ENCODE data around the gene MPZL2. TPM values are rescaled to one million over a fixed set of nuclear protein-coding genes. Genes with fewer than 3 reads are reported as not detected.

Gene MPZL2
- total RNA-seq, 1 donor from 2014 or later: 226 TPM

GRCh38 chr11:118240999-118241763 is 22.9 kb downstream of the MPZL2 start:
- peak; percentile 53 for DNase-seq (ENCODE audit: low spot score)

DNA sequence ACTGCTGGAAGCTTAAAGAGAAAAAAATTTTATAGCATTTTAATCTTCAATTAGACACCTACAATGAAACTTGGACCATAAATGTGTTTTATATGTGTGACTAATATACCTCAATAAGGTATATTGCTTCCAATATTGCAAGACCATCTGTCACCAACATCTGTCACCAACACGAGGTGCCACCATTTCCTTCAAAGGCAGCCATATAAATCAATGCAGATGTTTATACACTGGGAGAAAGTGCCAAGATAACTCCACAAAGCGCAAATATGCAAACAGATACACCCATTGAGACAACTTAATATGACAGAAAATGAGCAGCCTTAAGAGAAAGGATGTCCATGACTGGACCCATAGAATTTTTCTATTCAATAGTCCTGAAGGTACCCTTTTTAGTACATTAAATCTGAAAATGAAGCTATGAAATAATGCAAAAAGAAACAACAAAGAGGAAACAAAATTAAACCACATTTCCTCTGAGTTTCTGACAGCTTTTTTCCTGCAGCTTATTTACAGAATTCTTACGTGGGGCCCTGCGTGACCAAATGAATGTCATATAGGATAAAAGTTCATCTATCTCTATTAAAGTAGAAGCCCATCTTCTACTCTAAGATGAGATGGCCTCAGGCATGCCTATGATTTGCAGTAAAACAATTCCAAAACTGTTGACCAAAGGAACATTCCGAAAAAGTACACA is 24.4 kb downstream of the MPZL2 start:
- DNase-seq (ENCODE audit: low spot score): no peak

DNA sequence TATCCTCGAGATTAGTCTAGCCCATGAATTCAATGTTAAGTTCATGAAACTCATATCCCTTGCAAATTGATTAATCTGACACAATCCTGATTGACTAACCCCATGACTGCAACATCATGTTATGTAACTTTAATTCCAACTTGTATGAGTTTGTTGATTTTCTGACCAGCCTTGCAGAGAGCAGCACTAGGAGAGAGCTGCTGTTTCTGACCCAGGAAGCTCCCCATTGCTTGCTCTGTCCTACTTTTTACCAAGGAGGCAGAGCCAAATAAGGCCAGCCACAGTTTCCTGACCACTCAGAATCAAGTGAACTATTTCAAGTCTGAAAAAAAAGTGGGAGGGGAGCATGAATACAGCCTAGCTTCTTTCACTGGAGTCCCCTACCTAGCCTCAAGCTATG is 25.2 kb downstream of the MPZL2 start:
- no peak for DNase-seq (ENCODE audit: low spot score)

DNA sequence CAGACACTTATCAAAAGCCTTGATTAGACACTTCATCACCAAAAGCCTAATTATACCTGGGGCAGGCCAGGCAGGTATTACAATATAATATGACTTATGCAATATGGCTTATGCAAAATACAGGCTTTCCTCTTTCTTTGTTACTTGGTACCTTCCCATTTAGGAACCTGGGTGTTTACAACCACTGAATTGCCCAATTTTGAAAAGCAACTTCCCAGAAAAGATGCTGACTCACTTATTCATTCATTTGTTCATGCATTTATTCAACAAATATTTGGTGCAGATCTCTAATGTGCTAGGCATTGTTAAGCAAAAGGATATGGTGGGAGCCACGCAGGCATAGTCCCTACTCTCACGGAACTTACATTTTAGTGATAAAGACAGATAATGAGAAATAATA is 25.7 kb downstream of the MPZL2 start:
- no peak for DNase-seq (ENCODE audit: low spot score)

DNA sequence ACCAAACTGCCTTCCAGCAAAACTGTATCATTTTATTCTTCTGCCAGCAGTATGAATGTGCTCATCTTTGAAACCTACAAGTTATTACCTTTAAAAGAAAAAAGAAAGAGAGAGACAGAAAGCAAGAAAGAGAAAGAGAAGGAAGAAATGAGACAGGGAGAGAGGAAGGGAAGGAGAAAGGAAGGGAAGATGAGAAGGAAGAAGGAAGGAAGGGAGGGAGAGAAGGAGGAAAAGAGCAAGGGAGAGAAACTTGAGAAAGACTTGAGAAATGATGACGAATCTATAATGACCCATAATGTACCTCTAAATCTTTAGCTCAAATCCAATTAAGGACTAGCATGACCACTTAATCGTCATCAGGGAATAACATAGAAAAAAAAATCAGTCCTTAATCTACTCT is 27.9 kb downstream of the MPZL2 start:
- DNase-seq (ENCODE audit: low spot score): no peak

- no peak for DNase-seq (ENCODE audit: low spot score)
Observed at GRCh38 chr11:118234833-118235232, 29.3 kb downstream of the MPZL2 start.

- no peak for DNase-seq (ENCODE audit: low spot score)
Observed at GRCh38 chr11:118233850-118234249, 30.2 kb downstream of the MPZL2 start.

DNA sequence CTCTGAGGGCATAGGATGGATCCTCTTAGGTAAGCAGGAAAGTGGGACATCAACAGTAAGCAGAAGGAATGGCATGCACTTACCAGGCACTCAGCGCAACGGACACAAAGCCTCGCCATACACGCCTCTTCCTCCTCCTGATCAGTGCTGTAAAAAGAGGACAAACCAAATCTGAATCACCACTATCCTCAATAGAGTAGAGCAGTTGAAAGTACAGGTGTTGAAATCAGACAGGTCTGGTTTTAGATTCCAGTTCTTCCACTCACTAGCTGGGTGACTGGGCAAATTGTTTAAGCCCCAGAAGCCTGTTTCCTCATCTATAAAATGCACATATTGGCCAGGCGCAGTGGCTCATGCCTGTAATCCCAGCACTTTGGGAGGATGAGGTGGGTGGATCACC is 30.7 kb downstream of the MPZL2 start:
- DNase-seq (ENCODE audit: low spot score): no peak

DNA sequence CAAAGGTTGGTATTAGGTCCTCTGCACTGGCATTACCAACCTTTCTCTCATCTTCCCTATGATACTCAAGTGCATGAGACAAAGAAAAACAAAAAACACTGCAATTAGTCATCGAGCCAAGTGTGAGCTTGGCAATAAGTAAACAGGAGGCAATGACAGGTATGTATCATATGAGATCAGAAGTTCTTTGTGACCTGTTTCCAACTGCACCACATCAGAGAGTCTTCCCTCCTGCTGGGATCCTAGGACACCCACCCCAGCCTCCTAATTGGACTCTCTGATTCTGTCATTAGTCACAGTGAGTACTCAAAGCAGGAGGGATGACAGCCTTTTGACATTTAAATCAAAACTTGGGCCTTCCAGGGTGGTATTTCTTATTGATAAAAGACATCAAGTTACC is 31.4 kb downstream of the MPZL2 start:
- no peak for DNase-seq (ENCODE audit: low spot score)

DNA sequence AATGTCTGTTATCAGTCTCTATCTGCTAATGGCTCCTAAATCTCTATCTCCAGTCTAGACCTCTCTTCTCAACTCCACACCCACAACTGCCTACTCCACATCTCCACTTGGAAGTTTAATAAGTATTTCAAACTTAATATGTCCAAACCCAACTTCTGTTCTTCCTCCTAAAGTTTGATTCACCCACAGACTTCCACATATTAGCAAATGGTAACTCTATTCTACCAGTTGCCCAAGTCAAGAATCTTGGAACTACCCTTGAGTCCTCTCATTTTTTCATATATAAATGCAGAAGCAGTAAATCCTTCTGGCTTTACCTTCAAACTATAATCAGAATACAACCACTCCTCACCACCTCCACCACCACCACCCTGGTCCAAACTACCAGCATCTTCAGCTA is 32.6 kb downstream of the MPZL2 start:
- no peak for DNase-seq (ENCODE audit: low spot score)

DNA sequence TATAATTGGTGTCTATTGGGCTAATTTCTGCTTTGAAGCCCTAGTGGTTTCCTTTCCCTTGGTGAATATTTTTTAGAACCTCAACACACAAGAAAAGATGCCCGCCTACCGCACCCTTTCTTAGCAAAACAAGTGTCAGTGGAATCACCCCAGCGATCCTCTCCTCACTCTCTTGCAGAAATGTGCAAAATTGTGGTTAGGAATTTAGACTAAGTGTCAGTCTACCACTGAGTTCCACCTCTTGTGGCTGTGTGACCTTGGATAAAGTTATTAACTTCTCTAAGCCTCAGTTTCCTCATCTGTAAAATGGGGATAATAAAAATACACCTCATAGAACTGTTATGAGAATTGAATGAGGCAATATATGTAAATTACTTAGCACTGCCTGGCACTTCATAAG is 34.0 kb downstream of the MPZL2 start:
- no peak for DNase-seq (ENCODE audit: low spot score)

GRCh38 chr11:118229274-118229847 is 34.7 kb downstream of the MPZL2 start:
- DNase-seq (ENCODE audit: low spot score): no peak

- DNase-seq (ENCODE audit: low spot score): no peak
Observed at GRCh38 chr11:118227865-118228785, 36.0 kb downstream of the MPZL2 start.

- DNase-seq (ENCODE audit: low spot score): no peak
Observed at GRCh38 chr11:118226781-118227180, 37.3 kb downstream of the MPZL2 start.

- no peak for DNase-seq (ENCODE audit: low spot score)
Observed at GRCh38 chr11:118226296-118226695, 37.8 kb downstream of the MPZL2 start.

- DNase-seq (ENCODE audit: low spot score): no peak
Observed at GRCh38 chr11:118224511-118225188, 39.4 kb downstream of the MPZL2 start, which contains the start of gene JAML. Gene JAML, minus strand, starts transcription at chr11:118225011. Its CDS starts 10,145 bp downstream, at chr11:118214866.

DNA sequence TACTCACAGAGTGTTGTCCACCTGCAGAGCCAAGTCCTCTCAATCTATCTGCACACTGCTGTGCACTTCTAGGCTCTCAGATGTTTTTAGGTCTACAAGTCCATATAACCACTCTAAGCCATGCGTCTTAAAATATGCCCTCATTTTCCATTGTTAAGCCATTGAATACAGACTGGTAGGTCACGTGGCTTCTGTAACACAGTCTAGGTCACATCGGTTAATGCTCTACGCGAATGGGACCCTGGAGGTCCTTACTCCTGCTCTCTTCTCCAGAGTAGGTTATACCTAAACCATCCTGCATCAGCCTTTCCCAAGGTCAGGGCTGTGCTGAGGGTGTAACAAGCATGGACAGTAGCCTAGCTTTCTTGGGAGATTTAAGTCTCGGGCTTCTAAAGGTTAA is 40.1 kb downstream of the MPZL2 start:
- DNase-seq (ENCODE audit: low spot score): no peak

DNA sequence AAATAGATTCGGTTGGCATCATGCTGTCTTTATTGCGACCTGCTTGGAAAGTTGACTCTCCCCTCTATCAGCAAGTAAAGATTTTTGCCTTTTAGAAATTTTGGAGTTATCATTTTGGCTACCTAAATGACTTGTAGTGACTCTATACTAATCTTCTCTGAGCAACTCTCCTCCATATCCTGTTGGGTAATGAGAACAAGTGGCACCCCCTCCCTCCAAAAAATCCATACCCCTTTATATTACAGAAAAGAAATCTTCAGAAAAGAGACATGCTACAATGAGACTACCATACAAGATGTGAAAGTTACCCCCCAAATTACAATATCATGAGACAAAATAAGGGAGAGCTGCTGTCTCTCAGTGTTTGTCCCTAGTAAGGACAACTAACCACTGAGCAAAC is 40.5 kb downstream of the MPZL2 start:
- no peak for DNase-seq (ENCODE audit: low spot score)

GRCh38 chr11:118222437-118222836 is 41.7 kb downstream of the MPZL2 start:
- DNase-seq (ENCODE audit: low spot score): no peak

GRCh38 chr11:118221419-118221818 is 42.7 kb downstream of the MPZL2 start:
- DNase-seq (ENCODE audit: low spot score): no peak

DNA sequence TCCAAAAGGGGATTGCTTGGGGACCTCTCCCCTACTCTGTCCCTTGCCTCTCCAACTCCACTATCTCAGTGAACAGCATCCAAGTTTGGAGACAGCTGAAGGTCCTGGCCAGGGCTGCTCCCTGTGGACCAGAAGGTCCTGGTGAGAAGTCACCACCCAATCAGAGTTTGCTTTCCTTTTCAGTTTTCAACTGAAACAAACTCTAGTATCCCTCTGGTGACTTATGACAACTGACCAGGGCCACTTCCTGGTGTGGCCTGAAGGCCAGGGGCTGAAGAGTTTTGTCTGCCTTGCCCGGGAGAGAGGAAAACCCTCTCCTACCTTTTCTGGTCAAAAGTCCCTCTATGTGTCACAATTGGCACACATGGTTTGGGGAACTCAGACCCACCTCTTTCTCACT is 44.4 kb downstream of the MPZL2 start:
- DNase-seq (ENCODE audit: low spot score): no peak

Data from ureter (tissue), 1 donor.